ENCODE data around the gene FOXB1.

FOXB1 gene

GRCh38 chr15:59966262-59966661 is 37.8 kb upstream of the FOXB1 start:
- DNase-seq (ENCODE audit: extremely low spot score): no peak
- POLR2A ChIA-PET: no interaction called here
- CTCF ChIA-PET: interaction anchor here (1.7 kb wide), 1 partner anchor 12 kb away, joined by 4 read pairs; no protein-coding TSS in a partner anchor
- TF ChIP-seq CTCF (IDR thresholded peaks at IDR 0.05; ENCODE audit: control extremely low read depth, extremely low read depth, low read depth, missing control alignments): no peak

GRCh38 chr15:59968314-59968713 is 35.8 kb upstream of the FOXB1 start:
- POLR2A ChIA-PET: no interaction called here
- no peak for TF ChIP-seq CTCF (IDR thresholded peaks at IDR 0.05; ENCODE audit: control extremely low read depth, extremely low read depth, low read depth, missing control alignments)
- DNase-seq (ENCODE audit: extremely low spot score): no peak
- CTCF ChIA-PET: no interaction called here

DNA sequence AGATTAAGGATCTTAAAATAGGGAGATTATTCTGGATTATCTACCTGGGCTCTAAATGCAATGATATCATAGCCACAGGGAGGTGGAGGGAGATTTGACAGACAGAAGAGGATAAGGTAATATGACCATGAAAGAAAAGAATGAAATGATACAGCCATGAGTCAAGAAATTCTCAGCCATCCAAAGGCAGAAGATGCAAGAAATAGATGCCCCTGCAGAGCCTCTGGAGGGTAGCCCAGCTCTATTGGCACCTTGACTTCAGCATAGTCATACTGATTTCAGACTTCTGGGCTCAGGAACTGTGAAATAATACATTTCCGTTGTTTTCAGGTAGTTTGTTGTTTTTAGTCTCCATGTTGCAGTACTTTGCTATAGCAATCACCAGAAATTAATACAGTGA is 31.9 kb upstream of the FOXB1 start:
- POLR2A ChIA-PET: no interaction called here
- no peak for DNase-seq (ENCODE audit: extremely low spot score)
- CTCF ChIA-PET: interaction anchor here (1.8 kb wide), 1 partner anchor 14 kb away, joined by 7 read pairs; no protein-coding TSS in a partner anchor
- TF ChIP-seq CTCF (IDR thresholded peaks at IDR 0.05; ENCODE audit: control extremely low read depth, extremely low read depth, low read depth, missing control alignments): no peak

DNA sequence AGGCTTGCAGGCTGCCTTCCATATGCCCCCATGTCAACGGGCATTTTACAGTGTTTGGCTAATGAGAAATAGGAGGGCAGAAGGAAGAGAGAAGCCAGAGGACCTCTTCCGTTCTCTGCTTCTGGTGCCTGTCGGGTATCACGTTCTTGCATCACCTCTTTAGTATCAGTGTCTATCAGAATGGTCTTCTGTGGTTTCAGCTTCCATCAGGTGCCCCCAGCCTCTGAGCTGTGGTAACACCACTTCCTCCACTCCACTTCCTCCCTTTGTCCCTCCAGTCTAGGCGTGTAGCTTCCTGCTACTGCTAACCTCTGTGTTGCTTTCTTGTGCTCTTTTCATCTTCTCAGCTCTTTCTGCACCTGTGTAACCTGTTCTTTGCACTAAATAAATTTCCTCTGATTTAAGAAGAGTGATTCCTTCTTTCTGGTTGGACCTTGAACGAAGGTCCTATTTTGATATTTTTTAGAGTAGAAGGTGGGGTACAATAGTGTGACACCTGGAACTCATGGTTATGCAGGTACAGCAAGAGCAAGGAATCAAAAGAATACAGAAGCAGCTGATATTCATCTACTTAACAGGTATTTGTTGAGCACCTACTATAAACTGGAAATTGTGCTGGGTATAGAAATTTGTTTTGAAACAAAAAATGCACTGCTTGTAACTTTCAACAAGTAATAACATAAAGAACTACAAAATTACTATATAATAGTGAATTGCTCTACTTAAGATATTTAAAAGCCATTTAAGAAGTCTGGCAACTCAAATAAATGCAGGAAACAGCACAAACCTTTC is 27.4 kb upstream of the FOXB1 start:
- DNase-seq (ENCODE audit: extremely low spot score): no peak
- CTCF ChIA-PET: interaction anchor here (0.9 to 1.7 kb wide), 2 partner anchors 10 to 14 kb away, joined by 3 to 6 read pairs; no protein-coding TSS in a partner anchor
- POLR2A ChIA-PET: no interaction called here
- TF ChIP-seq CTCF (IDR thresholded peaks at IDR 0.05; ENCODE audit: control extremely low read depth, extremely low read depth, low read depth, missing control alignments): no peak

DNA sequence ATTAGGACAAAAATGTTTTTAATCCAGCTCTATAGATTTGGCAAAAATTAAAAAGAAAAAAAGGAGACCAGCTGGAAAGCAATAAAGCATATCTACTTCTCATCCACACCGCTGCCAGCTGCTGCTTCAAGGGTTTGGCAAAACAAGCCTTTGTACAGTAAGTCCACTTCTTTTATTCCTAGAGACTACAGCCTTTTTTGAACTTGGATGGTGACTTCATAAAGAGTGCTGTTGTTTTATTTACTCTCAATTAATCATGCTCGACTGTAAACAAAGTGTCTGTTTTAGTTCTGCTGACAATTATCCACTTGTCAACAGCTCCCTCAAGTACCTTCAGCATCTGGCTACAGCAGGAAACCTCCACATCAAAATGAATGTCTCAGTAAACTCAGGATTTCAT is 12.3 kb upstream of the FOXB1 start:
- TF ChIP-seq CTCF (IDR thresholded peaks at IDR 0.05; ENCODE audit: control extremely low read depth, extremely low read depth, low read depth, missing control alignments): no peak
- ChIA-PET POLR2A (no interaction called here), CTCF (interaction anchor here (1.0 to 1.1 kb wide), 2 partner anchors 10 to 75 kb away, joined by 3 read pairs; no protein-coding TSS in a partner anchor)
- no peak for DNase-seq (ENCODE audit: extremely low spot score)

DNA sequence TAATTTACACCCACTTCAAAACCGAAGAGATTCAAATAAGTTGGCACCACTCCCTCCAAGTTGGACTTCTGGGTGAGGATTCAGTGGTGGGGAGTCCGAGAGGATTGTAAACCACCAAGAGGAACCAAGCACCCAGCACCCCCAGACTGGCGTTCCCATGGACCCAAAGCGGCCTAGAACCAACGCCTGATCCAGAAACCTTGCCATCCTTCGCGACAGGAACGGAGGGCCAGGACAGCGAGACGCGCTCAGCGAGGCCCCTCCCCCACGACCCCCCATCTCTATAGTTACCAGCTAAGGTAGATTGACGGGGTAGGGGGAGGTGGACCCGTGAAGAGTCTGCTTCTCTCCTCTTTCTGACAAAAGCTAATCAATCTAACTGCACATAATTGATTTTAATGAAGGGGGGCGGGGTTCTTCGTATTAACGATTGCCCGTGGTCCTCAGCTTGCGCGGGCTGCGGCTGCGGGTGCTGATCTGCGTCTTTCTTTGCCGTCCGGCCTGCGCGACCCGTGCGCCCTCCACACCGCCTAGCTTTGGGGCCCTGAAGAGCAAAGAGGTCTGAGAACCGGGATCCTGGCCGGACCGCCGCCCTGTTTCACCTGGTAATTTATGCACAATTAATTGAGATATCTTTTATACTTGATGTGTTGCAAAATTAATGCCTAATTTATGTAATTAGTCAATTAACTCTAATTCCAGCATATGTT is 10.9 kb upstream of the FOXB1 start:
- TF ChIP-seq CTCF (IDR thresholded peaks at IDR 0.05; ENCODE audit: control extremely low read depth, extremely low read depth, low read depth, missing control alignments): no peak
- DNase-seq (ENCODE audit: extremely low spot score): no peak
- ChIA-PET POLR2A (no interaction called here), CTCF (interaction anchor here (1.7 to 1.8 kb wide), 2 partner anchors 11 to 76 kb away, joined by 4 to 6 read pairs; partner anchors contain the start of gene FOXB1)
